ENCODE data around the gene DNPH1.

GRCh38 chr6:43193929-43194328 is 35.4 kb downstream of the DNPH1 start:
- no peak for TF ChIP-seq CTCF (IDR thresholded peaks at IDR 0.05)
- TF ChIP-seq POLR2A (IDR thresholded peaks at IDR 0.05) = no peak
